Stomach (tissue), 9 donors: ENCODE results near the gene GPC5. TPM values are rescaled to one million over a fixed set of nuclear protein-coding genes. Genes with fewer than 3 reads are reported as not detected.
A peak's percentile ranks its signal among the peaks of the same experiment; 100 is the strongest.

Source experiments
- DNase-seq, 2 donors: peaks; one replicate each; pipeline versions ENCODE4 v3.0.0 to v3.0.0-alpha.2; 2013 to 2019
- H3K27ac ChIP-seq, 5 donors: fragments of 200-600 bp in 4 of 5; sonication (generic) in 4 of 5; one replicate each; pipeline ENCODE4 v1.5.1; 2013 to 2019; ENCODE audit warnings: mild to moderate bottlenecking in 1 of 5, moderate library complexity in 1 of 5
- H3K27me3 ChIP-seq, 3 donors: fragments of 200-600 bp; sonication (generic); one replicate each; pipeline ENCODE4 v1.5.1; 2017 to 2019; ENCODE audit warnings: mixed run types in 1 of 3
- H3K36me3 ChIP-seq, 4 donors: fragments of 200-600 bp; sonication (generic); 1 replicate in 3 of 4; 2 replicates in 1 of 4; pipeline ENCODE4 v1.5.1; 2016 to 2019
- H3K4me1 ChIP-seq, 4 donors: fragments of 200-600 bp; sonication (generic); one replicate each; pipeline ENCODE4 v1.5.1; 2016 to 2019
- H3K4me3 ChIP-seq, 4 donors: fragments of 200-600 bp; sonication (generic) in 3 of 4; one replicate each; pipeline ENCODE4 v1.5.1; 2016 to 2019; ENCODE audit warnings: mild to moderate bottlenecking in 1 of 4
- H3K9me3 ChIP-seq, 4 donors: fragments of 200-600 bp; sonication (generic); one replicate each; pipeline ENCODE4 v1.5.1; 2016 to 2019
- CTCF ChIP-seq, 7 experiments: fragments of 450-650 bp in 4 of 7; fragments of 200-600 bp in 3 of 7; sonication (generic) in 3 of 7; IDR thresholded peaks; one replicate each; pipeline ENCODE4 v1.5.1; 2016 to 2019; ENCODE audit warnings: antibody characterized with exemption in 7 of 7, control low read depth in 2 of 7, mild to moderate bottlenecking in 1 of 7
- EP300 ChIP-seq: sonication (generic); formaldehyde crosslinking; IDR thresholded peaks from one replicate; pipeline ENCODE4 v1.6.1; 2017; ENCODE audit warnings: antibody characterized with exemption
- POLR2A ChIP-seq, 4 donors: fragments of 450-650 bp; IDR thresholded peaks; one replicate each; pipeline ENCODE4 v1.6.1; 2016; ENCODE audit warnings: antibody characterized with exemption in 4 of 4, control low read depth in 2 of 4, mild to moderate bottlenecking in 1 of 4, moderate library complexity in 1 of 4
- POLR2AphosphoS5 ChIP-seq, 3 donors: sonication (generic); formaldehyde crosslinking; IDR thresholded peaks; one replicate each; pipeline ENCODE4 v1.6.1; 2016; ENCODE audit warnings: antibody characterized with exemption in 3 of 3
- WGBS, 5 donors: extraction: QIAGEN DNeasy Blood & Tissue Kit in 3 of 5; methylation state at CpG; one replicate each; pipeline versions ENCODE4 v1.1.5 to v1.1.7; 2013 to 2018; 5-methylcytosine and 5-hydroxymethylcytosine counted together
- intact Hi-C: fragments of 100-400 bp; cut with DNase I; formaldehyde crosslinking; loops from one replicate; pipeline ENCODE4 v1.15.1; 2023; ENCODE audit warnings: low total_unique reads
- polyA plus RNA-seq, 3 donors: library from polyadenylated mRNA; stranded (reverse); fragments of 200-250 nt; gene quantifications; one replicate each; pipeline ENCODE4 v1.2.3, GENCODE V29; 2013
- total RNA-seq, 5 donors: library from RNA; depleted of rRNA; stranded (reverse); fragments of >200 nt; gene quantifications; one replicate each; pipeline versions ENCODE4 v1.1.0 to v1.2.3, GENCODE V29; 2014 to 2016
- donor health status: healthy with polysubstance abuse.
- donor health status: Bipolar disorder and iron deficiency.
- donor health status: healthy.

Gene GPC5
- total and polyA plus RNA-seq, 8 donors, result 0.87 to 2.8 TPM; not detected in 6

- peak in 1 of 2 donors; percentile 21 for DNase-seq
- intact Hi-C loops, result no loop called here
- no peaks in the 10 kb centered on the region for H3K27me3 ChIP-seq
- no peak overlapping the region for H3K27ac ChIP-seq
- H3K36me3 ChIP-seq, result no peaks in the 10 kb centered on the region
- WGBS, 5 donors, result 59 to 89% (median 71%) methylated on average over 1 of the region's 1 CpG
- H3K4me1 ChIP-seq, result peaks cover 0 to 3% (median 0%) of the 10 kb centered on the region in 4 donors
- no peak overlapping the region for H3K4me3 ChIP-seq
- TF ChIP-seq POLR2A (IDR thresholded peaks at IDR 0.05), result no peak
- no peak for TF ChIP-seq CTCF (IDR thresholded peaks at IDR 0.05)
- no peaks in the 10 kb centered on the region for H3K9me3 ChIP-seq
Measured at GRCh38 chr13:91804724-91805123, 406.3 kb downstream of the GPC5 start.

GRCh38 chr13:91805605-91806004, 407.2 kb downstream of the GPC5 start:
- no peaks in the 10 kb centered on the region for H3K27me3 ChIP-seq
- no peak overlapping the region for H3K27ac ChIP-seq
- H3K4me3 ChIP-seq, result no peak overlapping the region
- no peak for DNase-seq
- TF ChIP-seq POLR2AphosphoS5 (IDR thresholded peaks at IDR 0.05), result no peak
- TF ChIP-seq POLR2A (IDR thresholded peaks at IDR 0.05), result no peak
- no peak for TF ChIP-seq EP300
- no peak for TF ChIP-seq CTCF (IDR thresholded peaks at IDR 0.05)
- WGBS, 5 donors, result 58 to 76% (median 66%) methylated on average over 1 of the region's 1 CpG
- no peaks in the 10 kb centered on the region for H3K9me3 ChIP-seq
- intact Hi-C loops, result no loop called here
- H3K4me1 ChIP-seq, result peaks cover 0 to 3% (median 0%) of the 10 kb centered on the region in 4 donors
- H3K36me3 ChIP-seq, result no peaks in the 10 kb centered on the region

GRCh38 chr13:91809161-91809560, 410.7 kb downstream of the GPC5 start:
- Histone ChIP-seq H3K4me3 (no peak overlapping the region), H3K27me3 (no peaks in the 10 kb centered on the region), H3K9me3 (no peaks in the 10 kb centered on the region), H3K4me1 (peaks cover 0 to 18% (median 0%) of the 10 kb centered on the region in 4 donors), H3K36me3 (no peaks in the 10 kb centered on the region), H3K27ac (no peak overlapping the region)
- intact Hi-C loops, result no loop called here
- no peak for TF ChIP-seq CTCF (IDR thresholded peaks at IDR 0.05)
- no peak for TF ChIP-seq POLR2AphosphoS5 (IDR thresholded peaks at IDR 0.05)
- no peak for TF ChIP-seq POLR2A (IDR thresholded peaks at IDR 0.05)
- no peak for TF ChIP-seq EP300
- no peak for DNase-seq
- 48 to 64% (median 56%) methylated on average over 2 of the region's 2 CpGs for WGBS, 5 donors

GRCh38 chr13:91813253-91813652, 414.8 kb downstream of the GPC5 start:
- intact Hi-C loops, result no loop called here
- no peak overlapping the region for H3K27ac ChIP-seq

More at GRCh38 chr13:91813253-91813652, 414.8 kb downstream of the GPC5 start:
- H3K36me3 ChIP-seq, result no peaks in the 10 kb centered on the region
- WGBS, 5 donors, result 24 to 37% (median 32%) methylated on average over 4 of the region's 4 CpGs
- no peaks in the 10 kb centered on the region for H3K27me3 ChIP-seq
- no peak overlapping the region for H3K4me3 ChIP-seq
- no peaks in the 10 kb centered on the region for H3K9me3 ChIP-seq
- no peak for TF ChIP-seq CTCF (IDR thresholded peaks at IDR 0.05)
- peak; percentile 36 for TF ChIP-seq EP300
- no peak for TF ChIP-seq POLR2A (IDR thresholded peaks at IDR 0.05)
- peak in 1 of 3 donors; percentile 82 for TF ChIP-seq POLR2AphosphoS5 (IDR thresholded peaks at IDR 0.05)
- H3K4me1 ChIP-seq, result peaks cover 0 to 14% (median 0%) of the 10 kb centered on the region in 4 donors
- DNase-seq, result peak in 1 of 2 donors; percentile 72
